ENCODE data around the gene ETS2.

ETS2 gene

DNA sequence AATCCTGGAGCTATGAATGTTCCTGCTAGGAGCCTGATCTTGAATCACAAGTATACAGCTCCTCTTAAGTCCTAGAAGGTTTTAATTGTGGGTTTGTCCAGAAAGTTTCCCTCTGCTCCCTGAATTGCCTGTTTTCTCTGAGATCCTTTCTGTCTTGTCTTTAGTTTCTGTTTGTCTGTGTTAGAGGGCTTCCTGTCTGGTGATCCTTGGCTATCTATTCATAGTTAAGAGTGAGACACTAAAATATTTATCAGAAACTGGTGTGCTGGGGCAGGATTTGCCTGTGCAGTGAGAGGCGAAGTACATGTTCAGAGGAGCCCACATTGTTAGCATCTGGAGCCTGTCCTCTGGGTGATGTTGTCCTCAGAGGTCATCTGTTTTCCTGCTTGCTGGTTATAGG is 45.4 kb downstream of the ETS2 start:
- TF ChIP-seq, protein P1, sequence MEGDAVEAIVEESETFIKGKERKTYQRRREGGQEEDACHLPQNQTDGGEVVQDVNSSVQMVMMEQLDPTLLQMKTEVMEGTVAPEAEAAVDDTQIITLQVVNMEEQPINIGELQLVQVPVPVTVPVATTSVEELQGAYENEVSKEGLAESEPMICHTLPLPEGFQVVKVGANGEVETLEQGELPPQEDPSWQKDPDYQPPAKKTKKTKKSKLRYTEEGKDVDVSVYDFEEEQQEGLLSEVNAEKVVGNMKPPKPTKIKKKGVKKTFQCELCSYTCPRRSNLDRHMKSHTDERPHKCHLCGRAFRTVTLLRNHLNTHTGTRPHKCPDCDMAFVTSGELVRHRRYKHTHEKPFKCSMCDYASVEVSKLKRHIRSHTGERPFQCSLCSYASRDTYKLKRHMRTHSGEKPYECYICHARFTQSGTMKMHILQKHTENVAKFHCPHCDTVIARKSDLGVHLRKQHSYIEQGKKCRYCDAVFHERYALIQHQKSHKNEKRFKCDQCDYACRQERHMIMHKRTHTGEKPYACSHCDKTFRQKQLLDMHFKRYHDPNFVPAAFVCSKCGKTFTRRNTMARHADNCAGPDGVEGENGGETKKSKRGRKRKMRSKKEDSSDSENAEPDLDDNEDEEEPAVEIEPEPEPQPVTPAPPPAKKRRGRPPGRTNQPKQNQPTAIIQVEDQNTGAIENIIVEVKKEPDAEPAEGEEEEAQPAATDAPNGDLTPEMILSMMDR (IDR thresholded peaks at IDR 0.05; ENCODE audit: borderline replicate concordance, insufficient read depth, low read depth, low read length) = no peak
- H3K4me3 ChIP-seq (ENCODE audit: low read depth, low read length) = no peak overlapping the region

DNA sequence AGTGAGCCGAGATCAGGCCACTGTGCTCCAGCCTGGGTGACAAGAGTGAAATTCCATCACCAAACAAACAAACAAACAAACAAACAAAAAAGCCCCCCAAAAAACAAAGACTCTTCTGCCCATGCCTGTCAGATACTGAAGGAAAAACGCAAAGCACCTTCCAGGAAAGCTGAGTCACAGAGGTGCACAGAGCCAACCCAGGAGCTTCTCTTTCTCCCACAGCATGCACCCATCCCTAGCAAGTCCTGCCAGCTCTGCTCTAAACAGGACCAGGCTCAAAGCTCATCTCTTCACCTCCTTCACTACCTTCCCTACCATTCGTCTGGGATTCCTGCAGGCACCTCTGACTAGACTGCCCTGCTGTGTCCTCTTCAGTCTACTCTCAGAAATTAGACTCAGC is 46.5 kb downstream of the ETS2 start:
- no peak overlapping the region for H3K4me3 ChIP-seq (ENCODE audit: low read depth, low read length)
- TF ChIP-seq, protein P1 (IDR thresholded peaks at IDR 0.05; ENCODE audit: borderline replicate concordance, insufficient read depth, low read depth, low read length) = no peak

DNA sequence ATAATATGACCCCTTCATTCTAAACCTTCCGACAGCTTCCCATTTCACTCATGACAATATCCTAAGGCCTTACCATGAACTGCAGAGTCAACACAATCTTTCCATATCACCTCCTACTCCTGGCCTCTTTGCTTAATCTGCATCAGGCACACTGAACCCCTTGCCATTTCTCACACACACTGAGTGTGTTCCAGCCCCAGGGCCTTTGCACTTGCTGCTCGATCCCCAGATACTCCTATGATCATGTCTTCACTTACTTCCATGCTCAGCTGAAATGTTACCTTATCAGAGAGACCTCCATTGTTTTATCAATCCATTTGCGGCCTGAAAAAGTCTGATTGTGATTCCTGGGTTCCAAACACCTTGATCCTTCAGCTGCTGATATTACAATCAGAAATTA is 47.0 kb downstream of the ETS2 start:
- TF ChIP-seq, protein P1 (IDR thresholded peaks at IDR 0.05; ENCODE audit: borderline replicate concordance, insufficient read depth, low read depth, low read length) = no peak
- no peak overlapping the region for H3K4me3 ChIP-seq (ENCODE audit: low read depth, low read length)

DNA sequence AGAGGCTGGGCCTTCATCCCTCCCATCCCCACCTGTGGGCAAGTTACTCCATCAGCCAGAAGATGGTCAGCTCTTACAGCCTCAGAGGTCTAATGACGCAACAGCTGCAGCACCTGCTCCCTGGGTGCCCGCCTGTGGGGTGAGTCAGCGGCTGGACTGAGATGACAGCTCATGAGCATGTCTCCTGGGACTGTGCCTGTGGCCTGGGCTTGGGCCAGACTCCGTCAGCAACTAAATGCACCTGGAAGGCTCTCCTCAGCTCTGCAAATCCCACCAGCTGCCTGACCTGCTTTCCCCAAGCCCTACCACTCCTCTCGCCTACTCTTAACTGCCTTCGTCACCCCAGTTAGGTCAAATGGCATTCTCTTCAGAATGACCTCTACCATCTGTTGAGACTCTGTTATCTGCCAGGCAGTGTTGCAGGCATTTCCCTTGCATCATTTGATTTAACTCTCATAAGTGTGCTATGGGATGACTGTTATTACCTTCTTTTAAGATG is 47.7 kb downstream of the ETS2 start:
- no peak overlapping the region for H3K4me3 ChIP-seq (ENCODE audit: low read depth, low read length)
- TF ChIP-seq, protein P1 (IDR thresholded peaks at IDR 0.05; ENCODE audit: borderline replicate concordance, insufficient read depth, low read depth, low read length) = no peak

DNA sequence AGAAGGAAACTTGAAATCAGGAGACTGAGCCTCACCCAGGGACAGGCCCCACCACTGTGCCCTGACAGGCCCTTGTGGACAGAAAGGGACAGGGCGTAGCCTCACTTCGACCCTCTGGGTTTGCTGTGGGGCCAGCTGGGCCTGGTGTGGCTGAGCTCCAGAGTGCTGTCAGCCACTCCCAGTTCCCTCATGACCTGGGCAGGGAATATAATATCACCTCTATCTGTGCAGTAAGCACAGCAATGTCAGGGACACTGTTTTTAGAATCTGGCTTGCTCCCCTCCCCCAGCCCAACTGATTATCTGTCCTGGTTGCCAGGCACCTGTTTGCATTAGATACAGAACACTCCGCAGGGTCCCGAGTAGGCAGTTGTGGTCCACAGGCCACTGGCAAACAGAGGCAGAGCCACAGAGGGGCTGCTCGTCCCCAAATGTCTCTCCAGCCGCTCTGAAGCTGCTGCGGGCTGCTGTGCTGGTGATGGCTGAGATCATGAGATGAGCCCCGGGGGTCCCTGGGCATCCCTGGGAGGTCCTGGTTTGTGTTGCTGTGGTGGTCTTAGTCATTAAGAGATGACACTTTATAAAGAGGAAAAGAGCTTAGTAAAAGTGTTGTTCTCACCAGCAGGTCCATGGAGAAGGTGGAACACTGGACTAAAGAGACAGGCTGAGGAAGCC is 51.6 kb downstream of the ETS2 start:
- H3K4me3 ChIP-seq (ENCODE audit: low read depth, low read length) = no peak overlapping the region
- TF ChIP-seq, protein P1 (IDR thresholded peaks at IDR 0.05; ENCODE audit: borderline replicate concordance, insufficient read depth, low read depth, low read length) = no peak

DNA sequence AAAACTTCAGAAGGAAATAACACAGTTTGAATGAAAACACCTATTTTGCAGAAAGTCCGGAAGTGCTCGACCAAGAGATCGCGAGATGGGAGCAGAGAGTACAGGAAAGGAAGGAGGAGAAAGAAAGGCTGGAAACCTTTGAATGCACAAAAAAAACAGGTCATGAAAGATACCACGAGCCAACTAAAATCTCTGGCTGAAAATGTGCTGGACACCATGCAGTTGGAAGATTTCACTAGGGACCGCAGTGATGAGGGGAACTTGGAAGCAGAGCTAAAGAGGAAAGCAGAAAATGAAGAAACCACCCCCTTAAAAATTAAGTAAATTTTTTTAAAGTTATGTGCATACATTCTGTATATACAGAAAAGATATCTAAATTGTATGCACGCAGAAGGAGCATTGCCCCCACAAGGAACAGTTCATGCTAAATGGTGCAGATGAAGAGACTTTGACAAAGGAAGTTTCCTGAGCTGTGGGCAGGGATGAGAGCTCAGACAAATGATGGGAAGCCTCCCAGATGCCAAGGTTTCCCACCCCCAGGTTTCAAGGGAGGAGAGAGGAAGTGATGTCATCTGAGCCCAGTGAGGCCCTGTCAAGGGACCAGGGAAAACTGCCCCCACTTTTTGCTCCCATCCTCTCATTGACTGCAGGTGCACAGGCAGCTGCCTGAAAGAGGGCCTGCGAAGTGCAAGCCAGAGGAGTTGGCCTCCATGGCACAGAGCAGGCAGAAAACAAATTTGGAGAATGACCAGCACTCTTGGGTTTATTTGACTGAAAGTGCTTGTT is 52.5 kb downstream of the ETS2 start:
- TF ChIP-seq, protein P1 (IDR thresholded peaks at IDR 0.05; ENCODE audit: borderline replicate concordance, insufficient read depth, low read depth, low read length) = no peak
- no peak overlapping the region for H3K4me3 ChIP-seq (ENCODE audit: low read depth, low read length)

DNA sequence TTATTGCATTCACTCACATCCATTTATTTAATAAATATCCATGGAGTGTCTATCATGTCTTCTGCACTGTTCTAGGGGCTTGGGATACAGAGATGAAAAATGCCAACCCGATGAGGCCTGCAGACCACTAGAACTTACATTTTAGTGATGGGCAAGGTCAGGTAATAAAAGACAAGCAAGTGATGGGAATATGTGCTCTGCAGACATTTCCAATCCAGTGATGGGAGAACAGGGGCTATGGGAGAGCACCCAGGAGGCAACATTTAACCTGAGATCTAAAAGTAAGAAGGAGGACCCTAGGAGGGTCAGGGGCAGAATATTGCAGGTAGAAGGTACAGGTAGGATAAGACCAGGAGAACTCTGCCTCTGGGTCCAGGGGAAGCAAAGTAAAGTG is 53.1 kb downstream of the ETS2 start:
- TF ChIP-seq, protein P1 (IDR thresholded peaks at IDR 0.05; ENCODE audit: borderline replicate concordance, insufficient read depth, low read depth, low read length) = no peak

More for the DNA sequence above, 53.1 kb downstream of the ETS2 start:
- H3K4me3 ChIP-seq (ENCODE audit: low read depth, low read length) = no peak overlapping the region

Data from GM12875 (cell line).